Endothelial cell (in vitro differentiated cells): ENCODE data around the gene KMT2D. TPM values are rescaled to one million over a fixed set of nuclear protein-coding genes. Genes with fewer than 3 reads are reported as not detected.

ENCODE experiments used
- DNase-seq: peaks from one replicate; pipeline ENCODE4 v3.0.0; 2021; ENCODE audit warnings: low spot score
- H3K27ac Mint-ChIP-seq: one replicate; pipeline ENCODE4 v1.8.0; 2021; ENCODE audit warnings: mixed read lengths, inconsistent platforms; ENCODE audit not compliant: unreplicated experiment
- H3K27me3 Mint-ChIP-seq: one replicate; pipeline ENCODE4 v1.8.0; 2021; ENCODE audit warnings: mild to moderate bottlenecking, moderate library complexity, mixed read lengths, inconsistent platforms; ENCODE audit not compliant: unreplicated experiment
- H3K36me3 Mint-ChIP-seq: one replicate; pipeline ENCODE4 v1.8.0; 2021; ENCODE audit warnings: mild to moderate bottlenecking, low read depth, mixed read lengths, inconsistent platforms; ENCODE audit not compliant: unreplicated experiment
- H3K4me1 Mint-ChIP-seq: one replicate; pipeline ENCODE4 v1.8.0; 2021; ENCODE audit warnings: mild to moderate bottlenecking, mixed read lengths, inconsistent platforms; ENCODE audit not compliant: unreplicated experiment
- H3K4me3 Mint-ChIP-seq: one replicate; pipeline ENCODE4 v1.8.0; 2021; ENCODE audit warnings: mild to moderate bottlenecking, mixed read lengths, inconsistent platforms; ENCODE audit not compliant: unreplicated experiment
- H3K9me3 Mint-ChIP-seq: one replicate; pipeline ENCODE4 v1.8.0; 2021; ENCODE audit warnings: mixed read lengths, inconsistent platforms; ENCODE audit not compliant: unreplicated experiment
- CTCF ChIP-seq: fragments of 200-600 bp; sonication (generic); IDR thresholded peaks from one replicate; pipeline ENCODE4 v1.5.0; 2021; ENCODE audit warnings: antibody characterized with exemption; ENCODE audit not compliant: unreplicated experiment
- total RNA-seq: library from RNA; stranded (reverse); fragmentation: NEBNext Ultra II Directional; extraction: Animal tissue kit (Norgen Biotek cat#: 25700); gene quantifications from one replicate; pipeline ENCODE4 v1.2.1, GENCODE V29; 2021; ENCODE audit not compliant: unreplicated experiment

KMT2D gene
- total RNA-seq, 1 donor from 2014 or later: 135 TPM

- H3K27ac Mint-ChIP-seq: peak overlapping the region; percentile 89
- peaks cover 39% of the 10 kb centered on the region for H3K4me1 Mint-ChIP-seq
- no peak for DNase-seq
- H3K36me3 Mint-ChIP-seq: peaks cover 14% of the 10 kb centered on the region
- peaks cover 22% of the 10 kb centered on the region for H3K27me3 Mint-ChIP-seq
- peak overlapping the region; percentile 96 for H3K4me3 Mint-ChIP-seq
- H3K9me3 Mint-ChIP-seq: no peaks in the 10 kb centered on the region
- no peak for TF ChIP-seq CTCF
Measured at GRCh38 chr12:49061157-49061650, 610 bp upstream of the KMT2D start.

GRCh38 chr12:49059299-49060171 is 1.1 kb downstream of the KMT2D start:
- H3K36me3 Mint-ChIP-seq: peaks cover 30% of the 10 kb centered on the region
- peaks cover 54% of the 10 kb centered on the region for H3K4me1 Mint-ChIP-seq
- no peak for TF ChIP-seq CTCF
- H3K9me3 Mint-ChIP-seq: no peaks in the 10 kb centered on the region
- peak overlapping the region; percentile 98 for H3K4me3 Mint-ChIP-seq
- peaks cover 25% of the 10 kb centered on the region for H3K27me3 Mint-ChIP-seq
- H3K27ac Mint-ChIP-seq: peak overlapping the region; percentile 89
- DNase-seq: peak; percentile 59

- peaks cover 34% of the 10 kb centered on the region for H3K36me3 Mint-ChIP-seq
- TF ChIP-seq CTCF: no peak
- H3K27ac Mint-ChIP-seq: peak overlapping the region; percentile 89
- H3K9me3 Mint-ChIP-seq: no peaks in the 10 kb centered on the region
- DNase-seq: no peak
- peaks cover 25% of the 10 kb centered on the region for H3K27me3 Mint-ChIP-seq
- H3K4me1 Mint-ChIP-seq: peaks cover 54% of the 10 kb centered on the region
- peak overlapping the region; percentile 98 for H3K4me3 Mint-ChIP-seq
Measured at GRCh38 chr12:49059045-49059298, 1.6 kb downstream of the KMT2D start.

DNA sequence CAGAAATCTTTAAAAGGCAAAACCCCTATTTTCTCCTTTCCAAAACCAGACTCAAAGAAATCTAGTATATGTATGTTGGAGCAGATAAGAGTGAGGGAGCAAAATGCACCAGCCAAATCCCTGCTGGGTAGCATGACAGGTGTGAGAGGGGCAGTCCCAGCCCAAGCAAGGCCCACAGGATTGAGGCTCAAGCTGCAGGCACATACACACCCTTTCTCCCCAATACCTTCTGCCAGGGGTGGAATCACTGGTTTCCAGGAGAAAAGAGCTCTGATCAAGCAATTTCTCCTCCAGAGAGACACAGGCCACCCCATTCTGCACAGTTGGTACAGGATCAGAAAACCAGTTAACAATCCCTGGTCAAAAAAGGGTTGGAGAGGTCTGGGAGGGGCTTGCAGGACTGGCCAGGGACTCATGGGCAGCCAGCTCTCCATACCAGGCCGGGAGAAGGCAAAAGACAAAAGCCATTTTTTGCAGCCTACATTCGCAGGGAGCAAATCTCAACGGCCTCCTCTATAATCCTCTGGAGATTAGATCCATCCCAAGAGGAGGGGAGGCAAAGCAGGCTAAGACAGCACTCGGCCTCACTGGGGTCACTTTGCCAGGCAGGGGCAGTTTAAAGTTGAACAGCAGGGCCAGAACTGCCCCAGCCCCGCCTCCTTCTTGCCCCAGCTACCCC is 2.1 kb downstream of the KMT2D start:
- Mint-ChIP-seq H3K27me3 (peaks cover 25% of the 10 kb centered on the region), H3K9me3 (no peaks in the 10 kb centered on the region), H3K4me1 (peaks cover 54% of the 10 kb centered on the region), H3K4me3 (peak overlapping the region; percentile 98), H3K36me3 (peaks cover 38% of the 10 kb centered on the region), H3K27ac (peak overlapping the region; percentile 97)
- no peak for TF ChIP-seq CTCF
- no peak for DNase-seq

DNA sequence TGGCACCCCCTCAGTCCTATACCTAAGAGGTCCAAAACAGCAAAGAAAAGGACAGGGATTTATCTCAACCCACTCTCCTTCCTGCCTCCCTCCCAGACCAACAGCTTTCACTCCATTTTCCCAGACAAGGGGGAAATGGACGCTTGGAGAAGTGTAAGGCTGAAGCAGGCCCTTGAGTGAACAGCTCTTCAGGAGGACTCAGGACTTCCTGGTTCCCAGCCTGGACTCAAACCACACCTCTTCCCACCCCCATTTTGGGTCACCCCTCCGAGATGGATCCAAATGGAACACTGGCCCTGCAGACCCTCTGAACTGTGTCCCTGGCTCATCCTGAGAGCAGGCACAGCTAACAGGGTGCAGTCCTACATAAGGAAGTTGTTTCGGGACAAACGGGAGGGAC is 2.7 kb downstream of the KMT2D start:
- Mint-ChIP-seq H3K4me3 (peak overlapping the region; percentile 98), H3K27me3 (peaks cover 25% of the 10 kb centered on the region), H3K27ac (peak overlapping the region; percentile 97), H3K4me1 (peaks cover 54% of the 10 kb centered on the region), H3K36me3 (peaks cover 44% of the 10 kb centered on the region), H3K9me3 (no peaks in the 10 kb centered on the region)
- TF ChIP-seq CTCF: no peak
- no peak for DNase-seq
